Measurements from ENCODE around the gene MYO7A.

Gene MYO7A

GRCh38 chr11:77129069-77129841, 1.2 kb downstream of the MYO7A start:
- Histone ChIP-seq H3K9me3 (ENCODE audit: control insufficient read depth, low read length) (no peaks in the 10 kb centered on the region), H3K27me3 (ENCODE audit: control insufficient read depth, insufficient read depth, low read length) (no peaks in the 10 kb centered on the region), H3K36me3 (ENCODE audit: control insufficient read depth, insufficient read depth, low read length) (no peaks in the 10 kb centered on the region), H2AFZ (no peak overlapping the region), H3K79me2 (no peaks in the 10 kb centered on the region), H3K4me1 (peaks cover 5% of the 10 kb centered on the region), H3K4me3 (ENCODE audit: low read depth, low read length) (no peak overlapping the region), H3K27ac (no peak overlapping the region), H3K4me2 (ENCODE audit: low read length) (no peak overlapping the region), H3K9ac (no peak overlapping the region)
- TF ChIP-seq CTCF (IDR thresholded peaks at IDR 0.05): no peak

- Histone ChIP-seq H3K9me3 (ENCODE audit: control insufficient read depth, low read length) (no peaks in the 10 kb centered on the region), H3K9ac (no peak overlapping the region), H3K79me2 (no peaks in the 10 kb centered on the region), H3K4me3 (ENCODE audit: low read depth, low read length) (no peak overlapping the region), H3K36me3 (ENCODE audit: control insufficient read depth, insufficient read depth, low read length) (no peaks in the 10 kb centered on the region), H3K4me2 (ENCODE audit: low read length) (no peak overlapping the region), H3K27me3 (ENCODE audit: control insufficient read depth, insufficient read depth, low read length) (no peaks in the 10 kb centered on the region), H3K4me1 (peaks cover 5% of the 10 kb centered on the region), H2AFZ (no peak overlapping the region), H3K27ac (no peak overlapping the region)
- no peak for TF ChIP-seq CTCF (IDR thresholded peaks at IDR 0.05)
Measured at GRCh38 chr11:77129842-77130756, 2.1 kb downstream of the MYO7A start.

GRCh38 chr11:77130763-77131513, 2.9 kb downstream of the MYO7A start:
- no peak overlapping the region for H3K4me3 ChIP-seq (ENCODE audit: low read depth, low read length)
- no peaks in the 10 kb centered on the region for H3K36me3 ChIP-seq (ENCODE audit: control insufficient read depth, insufficient read depth, low read length)
- no peak for TF ChIP-seq CTCF (IDR thresholded peaks at IDR 0.05)
- no peaks in the 10 kb centered on the region for H3K9me3 ChIP-seq (ENCODE audit: control insufficient read depth, low read length)
- peaks cover 5% of the 10 kb centered on the region for H3K4me1 ChIP-seq
- no peaks in the 10 kb centered on the region for H3K27me3 ChIP-seq (ENCODE audit: control insufficient read depth, insufficient read depth, low read length)
- no peak overlapping the region for H3K4me2 ChIP-seq (ENCODE audit: low read length)
- H3K27ac ChIP-seq: no peak overlapping the region
- no peak overlapping the region for H3K9ac ChIP-seq
- peak overlapping the region; percentile 50 for H2AFZ ChIP-seq
- H3K79me2 ChIP-seq: no peaks in the 10 kb centered on the region

- Histone ChIP-seq H3K4me2 (ENCODE audit: low read length) (no peak overlapping the region), H3K79me2 (no peaks in the 10 kb centered on the region), H3K4me1 (peaks cover 5% of the 10 kb centered on the region), H2AFZ (no peak overlapping the region), H3K36me3 (ENCODE audit: control insufficient read depth, insufficient read depth, low read length) (no peaks in the 10 kb centered on the region), H3K9me3 (ENCODE audit: control insufficient read depth, low read length) (no peaks in the 10 kb centered on the region), H3K4me3 (ENCODE audit: low read depth, low read length) (no peak overlapping the region), H3K27ac (no peak overlapping the region), H3K9ac (no peak overlapping the region), H3K27me3 (ENCODE audit: control insufficient read depth, insufficient read depth, low read length) (no peaks in the 10 kb centered on the region)
- no peak for TF ChIP-seq CTCF (IDR thresholded peaks at IDR 0.05)
Measured at GRCh38 chr11:77131560-77131959, 3.5 kb downstream of the MYO7A start.

Measured in parathyroid adenoma (tissue), 2 donors.